HG03139 (cell line): ENCODE results near the gene AKR1C4.

ENCODE experiments used
- ATAC-seq: cut with Tn5 transposase; IDR thresholded peaks from one replicate; pipeline ENCODE4 v1.9.1; 2021; ENCODE audit not compliant: unreplicated experiment

Gene AKR1C4

DNA sequence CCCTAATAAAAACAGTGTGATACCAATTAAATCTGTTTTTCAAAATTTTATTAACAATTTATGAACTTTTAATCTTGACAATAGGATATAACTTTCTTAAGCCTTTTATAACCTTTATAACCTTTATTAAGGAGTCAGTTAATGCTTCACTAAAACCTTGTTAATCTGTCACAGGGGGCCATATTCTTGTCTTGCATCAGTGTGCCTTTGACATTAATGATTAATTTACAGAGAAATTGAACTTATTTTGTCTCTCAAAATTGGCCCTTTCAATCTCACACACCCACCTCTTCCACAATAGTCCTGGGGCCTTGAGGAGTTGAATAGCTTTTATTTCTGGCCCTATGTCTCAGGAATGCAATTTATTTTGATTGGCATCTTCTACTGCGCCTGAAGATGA lies 68.5 kb downstream of the AKR1C4 start:
- no peak for ATAC-seq

DNA sequence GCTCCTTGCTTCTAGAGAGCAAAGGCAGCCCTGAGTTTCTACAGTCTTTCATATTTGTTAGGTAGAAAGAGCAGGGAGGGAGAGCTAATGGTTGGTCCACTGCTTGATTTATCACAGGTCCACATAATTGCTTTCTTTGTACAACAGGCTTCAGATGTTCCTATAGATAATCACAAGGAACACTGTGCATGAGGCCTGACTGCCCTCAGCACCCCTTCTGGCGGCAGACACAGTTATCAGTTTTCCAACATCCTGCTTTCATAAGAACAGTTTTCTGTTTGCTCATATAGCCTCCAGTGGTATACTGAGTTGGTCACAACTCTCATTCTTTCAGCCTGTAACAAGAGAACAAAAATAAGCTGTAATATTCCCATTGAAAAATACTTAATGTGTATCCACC lies 69.7 kb downstream of the AKR1C4 start:
- ATAC-seq: no peak

DNA sequence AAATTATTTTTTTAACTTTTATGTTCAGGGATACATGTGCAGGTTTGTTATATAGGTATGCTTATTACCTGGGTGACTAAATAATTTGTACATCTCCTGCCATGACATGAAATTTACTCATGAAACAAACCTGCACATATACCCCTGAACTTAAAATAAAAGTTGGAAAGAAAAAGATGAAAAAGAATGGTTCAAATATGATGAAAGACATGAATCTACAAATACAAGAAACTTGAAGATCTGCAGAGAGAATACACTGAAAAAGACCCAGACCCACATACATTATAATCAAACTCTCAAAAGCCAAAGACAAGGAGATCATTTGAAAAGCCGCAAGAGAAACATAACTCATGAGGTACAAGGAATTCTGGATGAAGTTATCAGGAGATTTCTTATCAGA lies 70.2 kb downstream of the AKR1C4 start:
- no peak for ATAC-seq

DNA sequence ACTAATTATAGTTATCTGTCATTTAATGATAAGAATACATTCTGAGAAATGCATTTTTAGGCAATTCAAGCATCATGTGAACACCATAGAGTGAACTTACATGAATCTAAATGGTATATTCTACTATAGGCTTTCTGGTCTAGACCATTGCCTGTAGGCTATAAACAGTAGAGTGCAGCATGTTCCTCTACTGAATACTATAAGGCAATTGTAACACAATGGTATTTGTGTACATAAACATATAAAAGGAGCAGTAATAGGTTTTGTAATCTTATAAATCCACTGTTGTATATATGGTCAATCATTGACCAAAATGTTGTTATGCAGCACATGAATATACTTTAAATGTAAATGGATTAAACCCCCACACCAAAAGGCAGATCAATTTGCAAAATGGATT lies 71.6 kb downstream of the AKR1C4 start:
- no peak for ATAC-seq
